Measurements from ENCODE around the gene NEURL4. TPM values are rescaled to one million over a fixed set of nuclear protein-coding genes. Genes with fewer than 3 reads are reported as not detected.
A peak's percentile ranks its signal among the peaks of the same experiment; 100 is the strongest.

NEURL4 gene
- total RNA-seq, 1 donor from 2014 or later = 75.2 TPM

- Mint-ChIP-seq H3K27ac (no peak overlapping the region), H3K27me3 (peaks cover 7% of the 10 kb centered on the region), H3K36me3 (ENCODE audit: insufficient read depth) (no peaks in the 10 kb centered on the region), H3K9me3 (ENCODE audit: low read depth) (no peaks in the 10 kb centered on the region), H3K4me1 (ENCODE audit: low read depth) (peaks cover 14% of the 10 kb centered on the region), H3K4me3 (ENCODE audit: low read depth) (no peak overlapping the region)
- peak; percentile 89 for TF ChIP-seq CTCF (IDR thresholded peaks at IDR 0.05; ENCODE audit: unreplicated experiment)
- DNase-seq (ENCODE audit: low spot score, unreplicated experiment) = peak; percentile 75
Measured at GRCh38 chr17:7356072-7356549, 27.0 kb upstream of the NEURL4 start.

GRCh38 chr17:7355573-7355972, 26.4 kb upstream of the NEURL4 start:
- Mint-ChIP-seq H3K36me3 (ENCODE audit: insufficient read depth) (no peaks in the 10 kb centered on the region), H3K27ac (no peak overlapping the region), H3K4me3 (ENCODE audit: low read depth) (no peak overlapping the region), H3K27me3 (peaks cover 7% of the 10 kb centered on the region), H3K9me3 (ENCODE audit: low read depth) (no peaks in the 10 kb centered on the region), H3K4me1 (ENCODE audit: low read depth) (peaks cover 15% of the 10 kb centered on the region)
- no peak for DNase-seq (ENCODE audit: low spot score, unreplicated experiment)
- TF ChIP-seq CTCF (IDR thresholded peaks at IDR 0.05; ENCODE audit: unreplicated experiment) = no peak

- no peak for DNase-seq (ENCODE audit: low spot score, unreplicated experiment)
- no peaks in the 10 kb centered on the region for H3K36me3 Mint-ChIP-seq (ENCODE audit: insufficient read depth)
- no peak for TF ChIP-seq CTCF (IDR thresholded peaks at IDR 0.05; ENCODE audit: unreplicated experiment)
- no peaks in the 10 kb centered on the region for H3K9me3 Mint-ChIP-seq (ENCODE audit: low read depth)
- H3K27ac Mint-ChIP-seq = no peak within 1 kb of the TSS
- peaks cover 17% of the 10 kb centered on the region for H3K4me1 Mint-ChIP-seq (ENCODE audit: low read depth)
- H3K27me3 Mint-ChIP-seq = peaks cover 7% of the 10 kb centered on the region
- H3K4me3 Mint-ChIP-seq (ENCODE audit: low read depth) = peak within 1 kb of the TSS; percentile 22
Measured at GRCh38 chr17:7355053-7355452, 25.9 kb upstream of the NEURL4 start, which contains the start of gene TMEM95. TMEM95 (plus strand) TSS chr17:7355156; CDS start chr17:7355205, 49 bp downstream.

- Mint-ChIP-seq H3K9me3 (ENCODE audit: low read depth) (no peaks in the 10 kb centered on the region), H3K27me3 (peaks cover 7% of the 10 kb centered on the region), H3K4me3 (ENCODE audit: low read depth) (peak overlapping the region; percentile 22), H3K4me1 (ENCODE audit: low read depth) (peaks cover 22% of the 10 kb centered on the region), H3K36me3 (ENCODE audit: insufficient read depth) (no peaks in the 10 kb centered on the region), H3K27ac (no peak overlapping the region)
- TF ChIP-seq CTCF (IDR thresholded peaks at IDR 0.05; ENCODE audit: unreplicated experiment) = no peak
- no peak for DNase-seq (ENCODE audit: low spot score, unreplicated experiment)
Measured at GRCh38 chr17:7354262-7354843, 25.2 kb upstream of the NEURL4 start.

- Mint-ChIP-seq H3K27me3 (peaks cover 3% of the 10 kb centered on the region), H3K36me3 (ENCODE audit: insufficient read depth) (no peaks in the 10 kb centered on the region), H3K9me3 (ENCODE audit: low read depth) (no peaks in the 10 kb centered on the region), H3K4me3 (ENCODE audit: low read depth) (peak overlapping the region; percentile 81), H3K4me1 (ENCODE audit: low read depth) (peaks cover 26% of the 10 kb centered on the region), H3K27ac (peak overlapping the region; percentile 95)
- no peak for DNase-seq (ENCODE audit: low spot score, unreplicated experiment)
- no peak for TF ChIP-seq CTCF (IDR thresholded peaks at IDR 0.05; ENCODE audit: unreplicated experiment)
Measured at GRCh38 chr17:7352910-7353635, 23.9 kb upstream of the NEURL4 start.

Measured in progenitor cell of endocrine pancreas (in vitro differentiated cells).